ENCODE data around the gene STK24.
"Not testable (repeated sequence)": the region's sequence is repeated elsewhere in the genome, so short reads cannot be mapped to it uniquely, and the experiment has no call there.

The STK24 gene

DNA sequence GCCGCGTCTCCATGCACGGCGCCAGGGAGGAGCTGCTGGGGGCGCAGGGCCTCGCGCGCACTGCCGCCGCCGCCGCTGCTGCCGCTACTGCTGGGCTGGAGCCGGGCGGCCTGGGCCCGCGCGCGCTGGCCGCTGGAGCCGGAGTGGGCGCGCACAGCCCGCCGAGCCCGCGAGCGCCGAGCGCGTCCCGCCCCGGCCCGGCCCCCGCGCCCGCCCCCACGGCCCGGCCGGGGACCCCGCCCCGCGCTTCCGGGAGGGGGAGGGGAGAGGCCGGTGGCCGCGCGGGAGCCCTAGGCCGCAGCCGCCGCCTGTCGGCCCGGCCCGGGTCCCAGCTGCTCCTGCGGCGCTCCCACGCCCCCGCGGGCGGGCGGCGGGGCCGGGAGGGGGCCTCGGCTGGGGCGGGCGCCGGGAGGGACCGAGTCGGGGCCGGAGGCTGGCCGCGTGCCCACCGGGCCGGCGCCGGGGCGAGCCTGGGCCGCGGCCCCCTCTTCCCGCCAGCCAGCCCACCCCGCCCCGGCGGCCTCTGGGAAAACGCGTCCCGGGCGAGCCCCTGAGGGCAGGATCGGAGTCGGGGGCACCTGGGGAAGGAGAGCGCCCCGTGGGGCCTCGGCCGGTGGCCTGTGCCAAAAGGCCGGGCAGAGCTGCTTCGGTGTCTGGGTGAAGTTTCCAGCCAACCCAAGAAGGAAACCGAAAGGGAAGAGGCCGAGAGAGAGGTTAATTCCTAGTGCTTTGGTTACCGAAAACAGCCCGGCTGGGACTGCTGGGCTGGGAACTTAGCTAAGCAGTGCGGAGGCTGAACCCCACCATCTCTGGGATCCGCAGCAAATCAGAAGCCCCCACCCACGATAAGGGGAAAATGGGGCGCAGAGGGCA is at the start of gene STK24:
STK24 (minus strand) TSS at position 145 of the 873 bp plus-strand sequence. CDS start 321 bp downstream, outside the sequence.
- no peak for DNase-seq (ENCODE audit: low read depth)

- DNase-seq (ENCODE audit: low read depth) = no peak
Measured at GRCh38 chr13:98626298-98626935, 49.5 kb upstream of the STK24 start.

DNA sequence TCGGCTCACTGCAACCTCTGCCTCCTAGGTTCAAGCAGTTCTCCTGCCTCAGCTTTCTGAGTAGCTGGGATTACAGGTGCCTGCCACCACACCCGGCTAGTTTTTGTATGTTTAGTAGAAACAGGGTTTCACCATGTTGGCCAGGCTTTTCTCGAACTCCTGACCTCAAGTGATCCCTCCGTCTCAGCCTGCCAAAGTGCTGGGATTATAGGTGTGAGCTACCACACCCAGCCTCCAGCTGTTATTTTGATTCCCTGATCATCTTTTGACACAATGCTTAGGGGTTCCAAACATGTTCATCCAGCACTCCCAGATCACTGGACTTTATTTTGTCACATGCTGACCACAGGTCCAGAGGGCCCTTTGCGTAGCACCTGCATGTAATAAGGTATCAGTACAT is 47.7 kb upstream of the STK24 start:
- DNase-seq (ENCODE audit: low read depth) = not testable (repeated sequence)

- DNase-seq (ENCODE audit: low read depth) = no peak
Measured at GRCh38 chr13:98622931-98623331, 46.0 kb upstream of the STK24 start.

GRCh38 chr13:98619556-98619955 is 42.6 kb upstream of the STK24 start:
- DNase-seq (ENCODE audit: low read depth) = no peak

- DNase-seq (ENCODE audit: low read depth) = not testable (repeated sequence)
Measured at GRCh38 chr13:98615595-98615994, 38.7 kb upstream of the STK24 start.

GRCh38 chr13:98613591-98613990 is 36.7 kb upstream of the STK24 start:
- no peak for DNase-seq (ENCODE audit: low read depth)

DNA sequence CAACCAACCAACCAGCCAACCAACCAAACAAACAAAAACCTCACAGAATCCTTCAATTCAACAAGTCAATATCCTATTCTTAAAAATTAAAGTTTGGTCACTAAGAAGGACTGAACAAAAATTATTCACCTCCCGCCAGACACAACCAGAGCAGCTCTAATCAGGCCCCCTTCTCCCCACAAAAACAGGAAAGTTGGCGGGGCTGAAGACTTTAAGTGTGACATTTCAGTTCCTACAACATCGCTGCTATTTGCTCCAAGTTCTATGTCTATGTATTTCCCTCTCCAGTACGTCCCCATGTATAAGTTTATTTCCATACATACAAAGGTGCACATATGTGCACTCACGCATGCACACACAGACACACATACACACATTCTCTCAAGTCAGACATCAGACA is 32.8 kb upstream of the STK24 start:
- no peak for DNase-seq (ENCODE audit: low read depth)

- DNase-seq (ENCODE audit: low read depth) = no peak
Measured at GRCh38 chr13:98606296-98606695, 29.4 kb upstream of the STK24 start.

- DNase-seq (ENCODE audit: low read depth) = no peak
Measured at GRCh38 chr13:98599502-98600328, 22.8 kb upstream of the STK24 start.

- no peak for DNase-seq (ENCODE audit: low read depth)
Measured at GRCh38 chr13:98598043-98598442, 21.1 kb upstream of the STK24 start.

DNA sequence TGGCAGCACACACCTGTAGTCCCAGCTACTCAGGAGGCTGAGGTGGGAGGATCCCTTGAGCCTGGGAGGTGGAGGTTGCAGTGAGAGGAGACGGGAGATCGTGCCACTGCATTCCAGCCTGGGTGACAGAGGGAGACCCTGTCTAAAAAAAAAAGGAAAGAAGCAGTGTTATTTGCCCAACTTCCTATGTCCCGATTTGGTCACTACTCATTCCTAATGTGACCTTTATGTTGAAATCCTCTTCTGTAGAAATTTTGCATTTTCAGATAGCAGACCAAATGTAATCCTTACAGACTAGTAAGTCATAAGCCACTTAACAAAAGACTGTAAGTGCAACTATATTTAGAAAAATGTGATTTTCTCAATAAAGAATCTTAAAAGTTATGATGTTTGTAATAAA is 18.2 kb upstream of the STK24 start:
- DNase-seq (ENCODE audit: low read depth) = no peak

DNA sequence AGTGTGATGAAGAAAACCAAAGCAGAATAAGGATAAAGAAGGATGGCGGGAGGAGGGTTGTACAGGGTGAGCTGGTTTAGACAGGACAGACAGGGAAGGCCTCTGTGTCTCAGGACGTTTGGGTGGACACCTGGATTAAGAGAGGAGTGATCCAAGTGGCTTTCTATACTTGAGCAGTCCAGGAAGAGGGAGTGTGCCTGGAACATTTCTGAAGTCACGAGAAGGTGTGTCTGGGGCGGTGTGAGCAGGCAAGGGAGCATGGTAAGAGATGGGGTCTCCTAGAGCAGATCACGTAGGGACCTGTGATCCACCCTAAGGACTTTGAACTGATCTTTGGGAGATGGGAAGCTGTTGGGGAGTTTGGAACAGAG is 15.4 kb upstream of the STK24 start:
- no peak for DNase-seq (ENCODE audit: low read depth)

DNA sequence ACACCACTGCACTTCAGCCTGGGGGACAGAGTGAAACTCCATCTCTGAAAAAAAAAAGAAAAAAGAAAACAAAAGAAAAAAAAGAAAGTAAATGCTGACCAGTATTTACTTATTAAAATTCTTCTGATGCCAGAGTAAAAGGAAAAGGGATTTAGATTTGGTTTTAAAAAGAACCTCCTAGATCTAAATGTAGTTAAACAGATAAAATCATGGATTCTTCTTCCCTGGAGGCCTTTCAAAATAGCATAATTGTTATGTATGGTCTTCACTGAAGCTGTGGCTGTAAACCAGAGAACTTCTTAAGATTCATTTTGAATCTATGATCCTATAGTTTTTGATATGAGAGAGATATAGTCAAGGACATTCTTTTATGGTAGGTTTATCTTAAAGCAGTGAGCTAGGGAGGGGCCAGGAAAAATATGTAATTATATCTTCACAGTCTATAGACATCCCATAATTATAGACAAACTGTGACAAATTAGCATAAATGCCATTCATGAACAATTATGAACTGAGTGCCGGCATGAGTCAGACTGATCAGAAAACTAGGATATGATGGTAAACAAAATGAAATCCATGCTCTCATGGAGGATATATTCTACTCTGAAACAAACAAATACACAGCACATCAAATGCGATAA is 14.9 kb upstream of the STK24 start:
- no peak for DNase-seq (ENCODE audit: low read depth)

DNA sequence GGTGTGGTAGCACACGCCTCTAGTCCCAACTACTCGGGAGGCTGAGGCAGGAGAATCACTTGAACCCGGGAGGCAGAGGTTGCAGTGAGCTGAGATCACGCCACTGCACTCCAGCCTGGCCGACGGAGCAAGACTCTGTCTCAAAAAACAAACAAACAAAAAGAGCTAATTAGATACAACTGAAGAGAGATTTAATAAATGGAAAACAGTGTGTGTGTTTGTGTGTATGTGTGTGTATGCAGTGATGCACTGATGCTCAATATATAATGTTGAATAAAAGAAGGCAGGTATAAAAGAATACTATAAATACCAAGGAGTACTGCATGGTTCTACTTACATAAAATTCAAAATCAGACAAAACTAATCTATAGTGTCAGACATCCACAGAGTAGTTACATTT is 13.6 kb upstream of the STK24 start:
- DNase-seq (ENCODE audit: low read depth) = not testable (repeated sequence)

DNA sequence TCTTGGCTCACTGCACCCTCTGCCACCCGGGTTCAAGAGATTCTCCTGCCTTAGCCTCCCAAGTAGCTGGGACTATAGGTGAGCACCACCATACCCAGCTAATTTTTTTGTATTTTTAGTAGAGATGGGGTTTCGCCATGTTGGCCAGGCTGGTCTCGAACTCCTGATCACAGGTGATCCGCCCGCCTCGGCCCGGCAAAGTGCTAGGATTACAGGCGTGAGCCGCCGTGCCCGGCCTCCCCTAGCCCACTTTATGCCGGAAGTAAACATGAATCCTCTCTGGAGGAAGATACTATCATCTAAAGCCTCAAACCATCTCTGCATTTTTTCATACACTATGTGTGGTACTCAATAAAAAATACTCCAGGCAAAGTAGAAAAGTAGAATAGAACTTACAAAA is 12.6 kb upstream of the STK24 start:
- DNase-seq (ENCODE audit: low read depth) = not testable (repeated sequence)

- DNase-seq (ENCODE audit: low read depth) = no peak
Measured at GRCh38 chr13:98586400-98587345, 9.8 kb upstream of the STK24 start.

DNA sequence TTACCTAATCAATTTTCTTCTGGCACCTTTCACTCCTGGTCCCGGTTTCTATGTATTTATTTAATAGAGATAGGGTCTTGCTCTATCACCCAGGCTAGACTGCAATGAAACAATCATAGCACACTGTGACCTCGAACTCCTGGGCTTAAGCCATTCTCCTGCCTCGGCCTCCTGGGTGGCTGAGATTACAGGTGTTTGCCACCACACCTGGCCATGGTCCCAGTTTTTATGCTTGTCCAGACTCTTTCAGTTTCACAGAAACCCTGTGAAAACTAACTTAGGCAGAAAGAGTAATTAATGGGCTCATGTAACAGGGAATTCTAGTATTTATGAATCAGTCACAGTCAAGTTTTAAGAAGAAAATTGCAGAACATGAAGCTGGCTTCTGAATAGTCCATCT is 9.0 kb upstream of the STK24 start:
- no peak for DNase-seq (ENCODE audit: low read depth)

- no peak for DNase-seq (ENCODE audit: low read depth)
Measured at GRCh38 chr13:98585398-98585754, 8.5 kb upstream of the STK24 start.

GRCh38 chr13:98584668-98585397 is 7.9 kb upstream of the STK24 start:
- DNase-seq (ENCODE audit: low read depth) = no peak

Data from stimulated activated CD8-positive, alpha-beta memory T cell treated with anti-CD3 and anti-CD28 coated beads, Interleukin-15, amount 100 ng/mL, for 1 hour (primary cell).